COLO668 (cell line): ENCODE measurements around the gene AHCY.
"Not testable (repeated sequence)": the region's sequence is repeated elsewhere in the genome, so short reads cannot be mapped to it uniquely, and the experiment has no call there.

ENCODE experiments used
- DNase-seq: peaks from one replicate; lab custom pipeline; 2025; ENCODE audit not compliant: unreplicated experiment; lab: John Stamatoyannopoulos, UW

Gene AHCY

DNA sequence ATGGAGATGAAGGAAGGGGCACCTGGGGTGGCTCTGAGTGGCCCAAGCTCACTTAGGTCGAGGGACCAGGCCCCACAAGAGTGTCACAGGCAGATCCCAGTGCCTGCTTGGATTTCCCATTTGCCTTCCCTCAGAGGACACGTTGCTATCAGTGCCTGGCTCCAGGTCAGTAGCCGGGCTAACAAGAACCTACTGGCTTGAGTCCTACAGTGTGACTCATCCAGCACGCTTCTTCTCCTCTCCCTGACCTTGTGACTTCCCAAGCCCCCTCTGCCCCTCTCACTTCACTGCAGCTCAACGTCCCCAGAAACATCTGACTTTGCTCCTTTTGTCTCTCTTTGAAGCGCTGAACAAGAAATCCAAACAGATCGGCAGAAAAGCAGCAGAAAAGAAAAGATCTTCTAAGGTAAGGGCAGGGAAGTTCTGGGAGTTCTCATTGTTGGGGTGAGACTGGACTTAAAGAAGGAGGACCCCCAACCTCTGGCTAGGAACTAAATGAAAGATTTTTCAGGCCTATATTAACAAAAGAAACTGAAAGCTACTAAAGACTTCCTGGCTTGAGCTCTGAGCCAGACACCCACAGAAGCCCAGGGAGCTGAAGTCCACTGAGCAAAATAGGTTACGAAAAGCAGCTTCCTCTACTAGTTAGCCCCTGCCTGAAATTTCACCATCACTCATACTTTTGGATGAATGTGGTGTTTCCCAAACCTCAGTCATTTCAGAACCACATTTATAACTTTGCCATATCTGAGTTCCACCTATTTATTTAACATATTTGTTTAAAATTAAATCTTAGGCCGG is 40.5 kb downstream of the AHCY start:
- no peak for DNase-seq

DNA sequence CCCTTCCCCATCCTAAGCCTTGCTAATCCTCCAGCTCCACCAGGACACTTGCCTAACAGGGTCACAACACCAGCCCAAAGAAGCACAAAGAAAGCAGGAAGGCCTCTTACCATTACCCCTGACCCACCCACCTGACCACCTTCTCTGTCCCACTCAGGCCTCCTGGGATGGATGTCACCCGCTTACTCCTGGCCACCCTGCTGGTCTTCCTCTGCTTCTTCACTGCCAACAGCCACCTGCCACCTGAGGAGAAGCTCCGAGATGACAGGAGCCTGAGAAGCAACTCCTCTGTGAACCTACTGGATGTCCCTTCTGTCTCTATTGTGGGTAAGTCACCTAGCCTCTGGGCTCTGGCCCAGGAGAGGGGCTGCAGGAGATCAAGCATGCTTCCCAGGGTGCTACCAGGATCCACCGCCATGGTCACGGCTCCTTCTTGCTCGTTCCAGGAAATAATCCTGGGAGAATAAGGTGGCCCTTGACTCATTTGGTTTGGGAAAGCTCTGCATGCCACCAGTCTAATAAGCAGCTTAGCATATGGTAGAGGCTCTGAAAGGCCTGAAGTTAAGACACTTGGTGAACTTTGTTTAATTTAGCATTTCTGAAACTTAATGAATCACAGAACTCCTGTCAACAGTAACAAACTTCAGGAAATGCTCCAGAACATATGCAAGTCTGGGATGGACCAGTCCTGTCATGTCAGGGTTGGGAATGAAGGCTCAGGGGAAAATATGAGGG is 42.8 kb downstream of the AHCY start:
- DNase-seq, result no peak

DNA sequence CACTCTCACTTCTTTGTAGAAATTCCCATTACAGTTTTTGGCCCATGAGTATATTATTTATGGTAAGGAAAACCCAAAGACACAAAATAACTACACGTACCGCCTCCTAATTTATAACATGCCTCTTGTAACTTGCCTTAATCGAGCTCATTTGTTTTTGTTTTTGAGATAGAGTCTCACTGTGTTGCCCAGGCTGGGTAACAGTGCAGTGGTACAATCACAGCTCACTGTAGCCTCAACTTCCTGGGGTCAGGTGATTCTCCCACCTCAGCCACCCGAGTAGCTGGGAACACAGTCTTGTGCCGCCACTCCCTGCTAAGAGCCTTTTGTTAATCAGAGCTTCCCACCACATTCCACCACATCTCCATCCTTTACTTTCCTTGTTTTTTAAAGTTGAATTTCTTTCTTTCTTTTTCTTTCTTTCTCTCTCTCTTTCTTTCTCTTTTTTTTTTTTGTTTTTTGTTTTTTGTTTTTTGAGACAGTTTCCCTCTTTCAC is 46.5 kb downstream of the AHCY start:
- no peak for DNase-seq

DNA sequence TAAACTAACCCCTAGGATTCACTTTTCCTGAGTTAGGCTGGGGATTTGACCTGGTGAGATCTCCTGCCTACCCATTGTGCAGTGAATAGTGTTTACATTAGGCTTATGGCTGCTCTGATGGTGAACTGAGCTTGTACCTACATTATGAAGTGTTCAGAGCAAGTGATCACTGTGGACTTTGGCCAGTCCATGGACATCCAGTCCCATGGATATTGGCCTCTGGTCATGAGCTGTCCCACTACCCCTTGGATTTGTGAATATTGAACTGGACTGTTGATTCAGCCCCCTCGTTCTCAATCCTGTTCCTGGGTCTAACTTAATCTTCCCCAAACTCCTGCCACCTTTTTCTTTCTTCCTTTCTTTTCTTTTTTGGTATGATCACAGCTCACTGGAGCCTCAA is 48.2 kb downstream of the AHCY start:
- DNase-seq, result no peak

DNA sequence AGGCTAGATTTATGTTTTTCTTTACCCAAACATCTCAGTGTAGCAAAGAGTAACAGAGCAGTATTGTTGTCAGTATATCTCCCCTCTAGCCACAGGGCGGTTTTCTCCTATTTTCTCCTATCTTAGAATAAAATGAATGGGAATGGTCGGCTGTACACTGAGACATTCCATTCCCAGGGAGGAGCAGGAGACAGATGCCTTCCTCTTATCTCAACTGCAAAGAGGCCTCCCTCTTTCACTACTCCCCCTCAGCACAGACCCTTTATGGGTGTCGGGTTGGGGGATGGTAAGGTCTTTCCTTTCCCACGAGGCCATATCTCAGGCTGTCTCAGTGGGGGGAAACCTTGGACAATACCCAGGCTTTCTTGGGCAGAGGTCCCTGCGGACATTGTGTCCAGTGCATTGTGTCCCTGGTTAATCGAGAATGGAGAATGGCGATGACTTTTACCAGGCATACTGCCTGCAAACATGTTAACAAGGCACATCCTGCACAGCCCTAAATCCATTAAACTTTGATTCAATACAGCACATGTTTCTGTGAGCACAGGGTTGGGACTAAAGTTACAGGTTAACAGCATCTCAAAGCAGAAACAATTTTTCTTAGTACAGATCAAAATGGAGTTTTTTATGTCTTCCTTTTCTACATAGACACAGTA is 50.6 kb downstream of the AHCY start:
- DNase-seq, result not testable (repeated sequence)

DNA sequence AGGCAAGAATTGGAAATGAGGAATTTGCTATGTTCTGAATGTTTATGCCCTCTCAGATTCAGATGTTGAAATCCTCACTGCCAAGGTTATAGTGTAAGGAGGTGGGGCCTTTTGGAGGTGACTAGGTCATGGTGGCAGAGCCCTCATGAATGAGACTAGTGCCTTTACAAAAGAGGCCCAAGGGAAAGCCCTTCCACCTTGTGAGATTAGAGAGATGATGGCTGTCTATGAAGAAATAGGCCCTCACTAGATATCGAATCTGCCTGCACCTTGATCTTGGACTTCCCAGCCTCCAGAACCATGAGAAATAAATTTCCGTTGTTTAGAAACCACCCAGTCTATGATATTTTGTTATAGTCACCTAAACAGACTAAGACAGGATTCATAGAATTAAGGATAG is 51.5 kb downstream of the AHCY start:
- no peak for DNase-seq

DNA sequence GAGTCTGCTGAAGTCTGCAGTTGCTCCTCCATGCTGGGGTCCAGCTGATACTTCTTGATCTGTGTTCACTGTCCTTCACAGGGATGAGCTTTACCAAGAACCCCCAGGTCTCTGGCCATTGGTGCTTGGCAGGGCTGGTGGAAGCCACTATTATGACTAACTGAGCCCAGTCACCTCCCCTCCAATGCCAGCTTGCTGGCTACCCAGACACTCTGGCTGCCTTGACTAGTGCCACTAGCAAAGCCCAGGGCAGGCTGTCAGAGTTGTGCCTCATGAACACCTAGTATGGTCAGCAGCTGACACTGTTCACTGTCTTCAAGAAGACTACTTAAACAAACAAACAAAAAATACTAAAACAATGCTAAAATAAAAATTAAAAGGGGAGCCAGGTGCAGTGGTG is 53.1 kb downstream of the AHCY start:
- DNase-seq, result no peak

DNA sequence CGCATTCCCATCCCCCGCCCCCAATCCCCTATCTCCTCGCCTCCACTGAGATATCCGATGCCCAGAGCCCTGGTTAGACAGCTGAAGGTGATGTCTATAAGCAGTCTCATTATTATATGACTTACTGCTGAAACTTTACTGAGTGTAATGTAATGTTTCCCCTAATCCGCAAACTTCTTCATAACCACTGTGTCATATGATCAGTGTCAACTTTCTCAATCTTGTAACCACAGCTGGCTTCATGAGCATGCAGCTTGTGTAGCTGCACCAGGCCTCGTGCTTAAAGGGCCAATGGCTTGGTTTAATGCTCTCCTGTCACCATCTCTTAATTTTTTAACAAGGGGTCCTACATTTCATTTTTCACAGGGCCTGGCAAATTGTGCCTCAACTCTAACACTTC is 53.9 kb downstream of the AHCY start:
- DNase-seq, result no peak

DNA sequence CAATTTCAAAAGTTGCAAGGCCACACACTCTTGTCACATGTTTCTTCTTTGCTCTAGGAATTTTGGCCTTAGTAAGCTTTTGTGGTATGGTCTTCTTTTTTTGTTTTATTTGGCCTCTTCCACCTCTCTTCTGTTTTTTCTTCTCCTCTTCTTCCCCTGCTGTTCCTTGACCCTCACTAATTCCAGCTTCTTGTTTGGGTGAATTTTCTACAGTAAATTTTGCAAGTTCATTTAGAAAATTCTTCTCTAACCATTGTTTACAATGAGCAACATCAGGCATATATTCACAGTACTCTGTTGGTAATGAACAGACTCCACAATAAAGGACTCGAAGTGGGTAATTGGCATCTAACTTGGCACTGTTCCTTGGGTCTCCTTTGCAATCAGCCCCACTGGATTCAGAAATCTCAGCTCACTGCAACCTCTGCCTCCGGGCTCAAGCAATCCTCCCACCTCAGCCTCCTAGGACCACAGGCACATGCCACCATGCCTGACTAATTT is 57.0 kb downstream of the AHCY start:
- DNase-seq, result no peak

DNA sequence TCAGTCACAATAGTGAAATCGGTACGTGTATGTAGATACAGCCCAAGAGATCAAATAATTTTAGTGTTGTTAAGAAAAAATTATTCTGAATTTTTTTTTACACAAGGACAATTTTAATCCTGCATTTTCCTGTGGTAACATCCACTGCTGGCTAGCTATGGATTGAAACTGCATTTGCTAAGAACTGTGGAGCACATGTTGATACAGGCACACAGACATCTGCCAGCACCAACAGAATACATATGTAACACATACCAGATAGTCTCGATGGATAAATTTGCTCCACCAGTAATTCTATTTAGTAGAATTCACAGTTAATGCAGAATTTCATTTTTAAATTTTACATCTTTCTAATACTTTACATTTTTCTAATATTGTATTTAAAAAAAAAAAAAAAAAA is 59.8 kb downstream of the AHCY start:
- DNase-seq, result no peak

DNA sequence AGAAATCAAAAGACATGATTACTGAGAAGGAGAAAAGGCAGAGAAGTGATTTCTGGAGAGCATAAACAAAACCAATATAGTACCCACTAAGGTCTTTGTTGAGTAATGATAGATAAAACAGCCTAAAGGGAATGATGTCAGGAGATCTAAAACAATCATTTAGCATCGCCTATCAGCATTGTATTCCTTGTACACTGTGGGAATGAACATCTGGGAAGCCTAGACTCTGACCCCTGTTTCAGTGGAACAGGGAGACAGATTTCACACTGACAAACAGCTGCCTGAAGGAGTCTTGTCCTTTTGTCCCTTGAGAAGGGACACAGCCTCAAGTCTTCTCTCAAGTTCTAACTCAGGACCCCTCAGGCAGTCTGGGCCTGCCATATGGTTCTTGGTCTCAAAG is 60.3 kb downstream of the AHCY start:
- no peak for DNase-seq

DNA sequence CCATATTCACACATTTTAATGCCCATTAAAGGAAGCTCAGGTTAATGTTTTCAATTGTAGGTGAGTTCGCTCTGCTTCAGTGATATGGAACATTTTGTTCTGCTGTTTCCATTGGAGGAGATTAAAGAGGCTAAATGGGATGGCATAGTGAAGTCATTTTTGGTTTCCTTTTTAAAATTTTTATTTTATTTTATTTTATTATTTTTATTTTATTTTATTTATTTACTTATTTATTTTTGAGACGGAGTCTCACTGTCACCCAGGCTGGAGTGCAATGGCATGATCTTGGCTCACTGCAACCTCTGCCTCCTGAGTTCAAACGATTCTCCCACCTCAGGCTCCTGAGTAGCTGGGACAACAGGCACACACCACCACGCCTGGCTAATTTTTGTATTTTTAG is 61.1 kb downstream of the AHCY start:
- not testable (repeated sequence) for DNase-seq

DNA sequence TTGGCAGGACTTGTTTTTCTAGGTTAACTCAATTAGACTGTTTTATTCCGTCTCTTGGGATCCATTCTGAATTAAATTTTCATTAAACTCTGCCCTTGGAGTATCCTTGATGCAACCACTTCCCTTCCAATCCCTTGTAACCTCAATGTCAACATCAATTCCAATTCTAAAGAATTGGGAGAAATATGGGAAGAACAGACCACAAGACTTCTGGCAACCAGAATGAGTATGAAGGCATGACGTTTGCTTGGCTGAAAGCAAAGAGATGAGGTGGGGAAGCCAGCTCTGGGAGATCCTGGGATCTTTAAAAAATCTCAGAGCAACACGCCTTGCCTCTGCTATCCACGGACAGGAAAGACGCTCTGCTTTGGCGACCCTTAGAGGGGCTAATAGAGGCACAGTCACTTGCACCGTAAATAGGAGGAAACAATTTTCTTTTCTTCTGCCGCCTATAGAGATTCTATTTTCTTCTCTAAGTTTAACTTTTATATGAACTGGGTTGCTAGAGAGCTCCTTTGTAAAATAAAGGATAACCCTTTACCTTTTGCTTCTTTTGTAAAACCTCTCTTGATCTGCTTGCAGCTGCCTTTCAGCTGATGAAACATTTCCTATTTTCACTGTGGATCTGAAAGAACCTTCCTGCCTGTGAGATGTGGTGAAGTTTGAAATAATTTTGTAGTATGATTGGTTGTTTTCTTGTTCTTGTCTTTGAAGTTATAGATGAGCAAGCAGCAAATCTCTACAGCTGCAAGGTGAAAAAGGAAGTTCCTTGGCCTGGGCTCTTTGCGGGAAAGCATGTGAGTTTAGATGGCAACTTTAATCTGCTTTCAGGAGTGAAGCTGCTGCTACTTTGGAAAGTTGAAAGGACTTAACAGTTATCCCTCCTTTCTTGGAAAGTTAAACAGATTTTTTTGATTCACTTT is 62.2 kb downstream of the AHCY start, which contains the start of gene ASIP:
TSS of gene ASIP (plus strand) at position 731 of the 923 bp plus-strand sequence. CDS start 18,952 bp downstream, outside the sequence.
- no peak for DNase-seq

DNA sequence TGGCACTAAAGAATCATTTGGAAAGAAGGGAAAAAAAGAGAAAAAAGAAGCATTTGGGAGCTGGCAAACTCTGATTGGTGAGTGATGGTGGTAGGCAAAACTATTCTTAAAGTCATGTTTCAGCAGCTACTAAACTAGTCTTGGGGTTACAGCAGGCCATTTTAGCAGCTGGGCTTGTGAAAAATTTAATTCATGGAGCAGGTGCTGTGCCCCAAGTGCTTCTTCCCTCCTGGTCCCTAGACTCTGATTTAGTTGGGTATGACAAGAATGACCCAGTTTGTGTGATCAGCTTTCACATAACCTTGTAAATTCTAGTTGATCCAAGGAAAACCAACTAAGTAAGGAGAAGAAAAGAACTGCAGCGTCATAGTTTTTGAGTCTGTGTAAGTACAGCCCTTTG is 63.0 kb downstream of the AHCY start:
- DNase-seq, result no peak

DNA sequence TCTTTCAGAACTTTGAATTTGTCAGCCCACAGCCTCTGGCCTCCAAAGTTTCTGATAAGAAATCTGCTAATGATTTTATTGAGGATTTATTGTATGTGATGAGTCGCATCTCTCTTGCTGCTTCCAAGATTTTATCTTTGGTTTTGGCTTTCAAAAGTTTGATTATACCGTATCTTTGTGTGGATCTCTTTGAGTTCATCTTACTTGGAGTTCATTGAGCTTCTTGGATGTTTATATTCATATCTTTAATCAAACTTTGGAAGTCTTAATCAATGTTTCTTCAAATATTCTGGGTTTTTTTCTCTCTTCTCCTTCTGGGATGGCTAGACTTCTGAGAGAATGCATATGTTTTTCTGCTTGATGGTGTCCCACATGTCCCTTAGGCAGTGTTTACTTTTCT is 65.2 kb downstream of the AHCY start:
- DNase-seq, result no peak

DNA sequence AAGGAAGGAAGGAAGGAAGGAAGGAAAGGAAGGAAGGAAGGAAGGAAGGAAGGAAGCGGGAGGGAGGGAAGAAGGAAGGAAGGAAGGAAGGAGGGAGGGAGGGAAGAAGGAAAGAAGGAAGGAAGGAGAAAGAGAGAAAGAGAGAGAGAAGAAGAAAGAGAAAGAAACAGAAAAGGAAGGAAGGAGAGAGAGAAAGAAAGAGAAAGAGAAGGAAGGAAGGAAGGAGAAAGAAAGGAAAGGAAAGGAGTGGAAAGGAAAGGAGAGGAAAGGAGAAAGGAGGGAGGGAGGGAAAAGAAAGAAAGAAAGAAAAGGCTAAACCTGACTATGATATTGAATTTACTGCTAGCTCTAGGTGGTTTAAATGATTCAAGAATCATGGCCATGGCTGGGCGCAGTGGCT is 67.3 kb downstream of the AHCY start:
- no peak for DNase-seq

DNA sequence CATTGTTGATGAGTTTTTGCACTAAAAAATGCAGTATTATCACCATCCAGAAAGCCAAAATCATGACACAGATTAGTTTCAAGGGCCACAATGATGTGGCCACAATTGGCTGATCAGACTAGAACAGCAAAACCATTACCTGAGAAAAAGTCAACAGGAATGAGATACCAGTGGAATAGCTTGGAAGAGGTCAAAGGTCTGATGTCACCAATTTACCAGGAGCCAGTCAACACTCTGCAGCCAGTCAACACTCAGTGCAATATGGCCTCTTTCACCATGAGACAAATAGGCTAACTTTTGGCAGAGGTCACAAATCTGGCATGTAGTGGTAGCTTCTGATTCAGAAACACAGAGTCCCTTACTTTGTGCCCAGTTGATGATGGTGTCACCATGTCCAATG is 69.5 kb downstream of the AHCY start:
- no peak for DNase-seq

DNA sequence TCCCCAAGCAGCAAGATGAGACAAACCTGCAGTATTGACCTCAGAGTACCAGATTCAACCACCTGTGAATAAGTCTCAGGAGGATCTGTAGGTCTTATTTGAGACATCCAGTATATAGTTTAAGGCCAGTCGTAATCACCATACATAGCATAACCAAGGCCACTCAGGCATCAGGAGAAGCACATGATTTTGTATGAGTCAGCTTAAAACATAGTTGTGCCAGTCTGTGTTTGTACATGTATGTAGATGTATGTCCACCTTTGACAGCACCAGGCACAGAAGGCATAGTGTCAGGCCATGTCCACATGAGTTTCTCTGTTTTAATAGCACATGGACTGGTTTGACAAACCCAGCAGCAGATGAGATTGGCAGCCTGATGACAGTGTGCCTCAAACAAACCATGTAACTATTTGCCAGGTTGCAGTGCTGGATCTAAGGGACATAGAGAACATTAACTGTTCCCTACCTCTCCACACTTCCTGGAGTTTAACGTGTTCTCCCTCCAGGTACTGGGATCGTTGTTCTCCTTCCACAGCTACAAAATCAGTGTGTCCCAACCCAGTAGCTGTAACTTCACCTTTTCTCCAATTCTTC is 70.6 kb downstream of the AHCY start:
- DNase-seq, result no peak

DNA sequence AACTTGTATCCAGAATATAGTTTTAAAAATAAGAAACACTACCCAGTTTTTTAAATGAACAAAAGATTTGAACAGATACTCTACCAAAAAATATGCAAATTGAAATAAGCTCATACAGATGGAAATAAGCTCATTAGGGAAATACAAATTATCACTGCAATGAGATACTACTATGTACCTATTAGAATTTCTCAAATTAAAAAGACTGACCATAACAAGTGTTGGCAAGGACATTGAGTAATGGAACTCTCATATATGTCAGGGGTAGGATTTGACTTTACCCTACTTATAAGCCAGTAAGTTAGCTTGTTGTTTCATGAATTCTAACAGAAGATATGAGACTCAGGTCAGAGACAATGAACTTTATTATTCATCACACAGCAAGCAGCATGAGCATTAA is 71.5 kb downstream of the AHCY start:
- no peak for DNase-seq
